AG10803 (cell line): ENCODE measurements around the gene ADGRE1.
"Not testable (repeated sequence)": the region's sequence is repeated elsewhere in the genome, so short reads cannot be mapped to it uniquely, and the experiment has no call there.

Source experiments
- DNase-seq: peaks from one replicate; pipeline ENCODE4 v3.0.0; 2010; ENCODE audit warnings: low read depth
- H3K4me3 ChIP-seq: 2 replicates; pipeline ENCODE4 v1.5.1; 2011; ENCODE audit warnings: mild to moderate bottlenecking, low read length, control low read depth
- CTCF ChIP-seq: conservative IDR thresholded peaks from 2 replicates; pipeline ENCODE4 v1.5.1; 2011; ENCODE audit warnings: mild to moderate bottlenecking, low read length, control low read depth, inconsistent platforms

ADGRE1 gene

GRCh38 chr19:6865849-6866248, 21.5 kb upstream of the ADGRE1 start:
- no peak for DNase-seq

DNA sequence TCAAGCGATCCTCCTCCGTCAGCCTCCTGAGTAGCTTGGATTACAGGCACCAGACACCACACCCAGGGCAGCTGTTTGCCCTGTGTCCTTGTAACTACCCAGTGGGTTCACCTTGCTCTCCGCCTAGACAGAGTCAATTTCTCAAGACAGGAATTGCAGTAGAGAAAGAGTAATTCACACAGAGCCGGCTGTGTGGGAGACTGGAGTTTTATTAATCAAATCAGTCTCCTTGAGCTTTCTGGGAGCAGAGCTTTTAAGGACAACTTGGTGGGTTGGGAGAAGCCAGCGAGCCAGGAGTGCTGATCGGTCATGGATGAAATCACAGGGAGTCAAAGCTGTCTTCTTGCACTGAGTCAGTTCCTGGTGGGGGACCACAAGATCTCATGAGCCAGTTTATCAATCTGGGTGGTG, 20.6 kb upstream of the ADGRE1 start:
- TF ChIP-seq CTCF, result no peak
- H3K4me3 ChIP-seq, result no peak overlapping the region
- DNase-seq, result no peak

More at GRCh38 chr19:6865849-6866248, 21.5 kb upstream of the ADGRE1 start:
- H3K4me3 ChIP-seq, result no peak overlapping the region
- no peak for TF ChIP-seq CTCF

GRCh38 chr19:6868351-6868750, 19.0 kb upstream of the ADGRE1 start:
- no peak for TF ChIP-seq CTCF
- H3K4me3 ChIP-seq, result no peak overlapping the region
- DNase-seq, result no peak

- H3K4me3 ChIP-seq, DNase-seq: not testable (repeated sequence)
Measured at GRCh38 chr19:6869151-6869882, 18.1 kb upstream of the ADGRE1 start.

DNA sequence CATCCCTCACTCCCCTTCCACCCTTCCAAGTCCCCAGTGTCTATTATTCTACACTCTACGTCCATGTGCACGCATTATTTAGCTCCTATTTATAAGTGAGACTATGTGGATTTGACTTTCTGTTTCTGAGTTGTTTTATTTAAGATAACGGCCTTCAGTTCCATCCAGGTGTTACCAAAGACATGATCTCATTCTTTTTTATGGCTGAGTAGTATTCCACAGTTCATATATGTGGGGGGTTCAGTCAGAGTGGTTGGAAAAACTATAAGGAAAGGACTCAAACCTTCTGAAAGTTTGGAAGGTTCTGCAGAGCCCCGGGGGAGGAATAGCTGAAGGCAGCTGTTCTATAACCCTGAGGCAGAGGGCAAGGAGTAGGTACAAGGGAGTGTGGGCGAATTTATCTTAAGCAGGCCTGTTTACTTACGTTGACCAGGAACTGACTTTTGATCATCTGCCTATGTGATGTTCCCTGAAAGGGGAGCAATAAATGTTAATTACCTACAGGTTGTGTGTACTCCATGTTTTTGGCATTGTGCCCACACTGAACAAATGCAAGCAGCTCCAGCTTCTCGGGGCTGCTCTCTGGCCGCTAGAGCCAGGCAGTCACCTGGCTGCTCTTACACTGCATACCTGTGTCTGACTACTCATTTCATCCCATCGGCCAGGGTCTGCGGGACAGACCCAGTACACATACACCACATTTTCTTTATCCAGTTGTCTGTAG, 13.5 kb upstream of the ADGRE1 start:
- TF ChIP-seq CTCF, result no peak
- no peak overlapping the region for H3K4me3 ChIP-seq
- DNase-seq, result no peak

DNA sequence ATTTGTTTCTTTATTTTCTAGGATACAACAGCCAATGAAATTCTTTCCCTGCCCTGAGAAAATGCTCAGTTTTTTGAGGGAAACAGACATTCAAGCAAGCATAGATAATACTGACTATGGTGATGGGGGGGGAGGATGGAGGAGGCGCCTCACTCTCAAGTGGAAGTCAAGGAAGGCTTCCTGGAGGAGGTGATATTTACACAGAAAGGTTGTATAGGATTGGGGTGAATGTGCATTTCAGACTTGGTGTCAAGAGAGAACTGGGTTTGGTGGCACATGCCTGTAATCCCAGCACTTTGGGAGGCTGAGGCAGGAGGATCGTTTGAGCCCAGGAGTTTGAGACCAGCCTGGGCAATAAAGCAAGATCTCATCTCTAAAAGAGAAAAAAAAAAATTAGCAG, 12.2 kb upstream of the ADGRE1 start:
- TF ChIP-seq CTCF, result no peak
- H3K4me3 ChIP-seq, result no peak overlapping the region
- DNase-seq, result no peak

GRCh38 chr19:6876748-6877147, 10.6 kb upstream of the ADGRE1 start:
- no peak overlapping the region for H3K4me3 ChIP-seq
- no peak for TF ChIP-seq CTCF
- no peak for DNase-seq
